Transverse colon (tissue), 4 donors: ENCODE measurements around the gene FBXO17. TPM values are rescaled to one million over a fixed set of nuclear protein-coding genes. Genes with fewer than 3 reads are reported as not detected.
A peak's percentile ranks its signal among the peaks of the same experiment; 100 is the strongest.

Experiments used
- DNase-seq: peaks from one replicate; pipeline ENCODE4 v3.0.0-alpha.2; 2019
- H3K27ac ChIP-seq, 4 donors: fragments of 200-600 bp; sonication (generic); 2 replicates each; pipeline ENCODE4 v1.5.1; 2016 to 2018; ENCODE audit warnings: inconsistent platforms in 4 of 4
- H3K27me3 ChIP-seq: fragments of 200-600 bp; sonication (generic); 2 replicates; pipeline ENCODE4 v1.5.1; 2017; ENCODE audit warnings: inconsistent platforms
- H3K36me3 ChIP-seq, 4 donors: fragments of 200-600 bp; sonication (generic); 2 replicates each; pipeline ENCODE4 v1.5.1; 2017 to 2019; ENCODE audit warnings: inconsistent platforms in 4 of 4
- H3K4me1 ChIP-seq, 4 donors: fragments of 200-600 bp; sonication (generic); 2 replicates each; pipeline ENCODE4 v1.5.1; 2017 to 2020; ENCODE audit warnings: inconsistent platforms in 4 of 4
- H3K4me3 ChIP-seq, 4 donors: fragments of 200-600 bp; sonication (generic); 1 replicate in 1 of 4; 2 replicates in 3 of 4; pipeline versions ENCODE4 v1.5.1 to v1.6.1; 2017 to 2019; ENCODE audit warnings: inconsistent platforms in 4 of 4
- H3K9me3 ChIP-seq, 2 donors: fragments of 200-600 bp; sonication (generic); 2 replicates each; pipeline ENCODE4 v1.5.1; 2017 to 2019; ENCODE audit warnings: inconsistent platforms in 2 of 2
- EP300 ChIP-seq: sonication (generic); formaldehyde crosslinking; IDR thresholded peaks from one replicate; pipeline ENCODE4 v1.6.1; 2017; ENCODE audit warnings: antibody characterized with exemption, low read depth
- POLR2A ChIP-seq: fragments of 450-650 bp; IDR thresholded peaks from one replicate; pipeline ENCODE4 v1.6.1; 2016; ENCODE audit warnings: antibody characterized with exemption, mild to moderate bottlenecking, moderate library complexity
- POLR2AphosphoS5 ChIP-seq, 3 donors: sonication (generic); formaldehyde crosslinking; IDR thresholded peaks; one replicate each; pipeline ENCODE4 v1.6.1; 2016; ENCODE audit warnings: antibody characterized with exemption in 3 of 3
- WGBS, 2 donors: methylation state at CpG; one replicate each; pipeline ENCODE4 v1.1.5; 2018; ENCODE audit warnings: low coverage in 1 of 2; 5-methylcytosine and 5-hydroxymethylcytosine counted together
- in situ Hi-C, 4 donors: fragments of 200-750 bp; cut with MboI; loops; one replicate each; pipeline versions ENCODE4 v1.15.0 to v1.15.1; 2017; ENCODE audit warnings: low sequenced_read_pairs in 3 of 4, low pct_ligation_motif_present in 1 of 4, low pct_unique_long_range_greater_than_20kb in 1 of 4
- intact Hi-C: fragments of 100-400 bp; cut with DNase I; formaldehyde crosslinking; loops from one replicate; pipeline ENCODE4 v1.15.1; 2023; ENCODE audit warnings: low total_unique reads
- total RNA-seq, 4 donors: library from RNA; depleted of rRNA; stranded (reverse); fragments of >200 nt; gene quantifications; one replicate each; pipeline ENCODE4 v1.1.0, GENCODE V29; 2016
- TF ChIP-seq, protein P1 (sequence below), 5 experiments: fragments of 200-600 bp in 3 of 5; fragments of 450-650 bp in 2 of 5; sonication (generic) in 3 of 5; IDR thresholded peaks; 1 replicate in 2 of 5; 2 replicates in 3 of 5; pipeline ENCODE4 v1.5.1; 2016 to 2017; ENCODE audit warnings: antibody characterized with exemption in 5 of 5, inconsistent platforms in 3 of 5, mild to moderate bottlenecking in 2 of 5, moderate library complexity in 1 of 5

FBXO17 gene
- total RNA-seq, 4 donors from 2014 or later, result 2.2 to 7.8 (median 2.4) TPM

DNA sequence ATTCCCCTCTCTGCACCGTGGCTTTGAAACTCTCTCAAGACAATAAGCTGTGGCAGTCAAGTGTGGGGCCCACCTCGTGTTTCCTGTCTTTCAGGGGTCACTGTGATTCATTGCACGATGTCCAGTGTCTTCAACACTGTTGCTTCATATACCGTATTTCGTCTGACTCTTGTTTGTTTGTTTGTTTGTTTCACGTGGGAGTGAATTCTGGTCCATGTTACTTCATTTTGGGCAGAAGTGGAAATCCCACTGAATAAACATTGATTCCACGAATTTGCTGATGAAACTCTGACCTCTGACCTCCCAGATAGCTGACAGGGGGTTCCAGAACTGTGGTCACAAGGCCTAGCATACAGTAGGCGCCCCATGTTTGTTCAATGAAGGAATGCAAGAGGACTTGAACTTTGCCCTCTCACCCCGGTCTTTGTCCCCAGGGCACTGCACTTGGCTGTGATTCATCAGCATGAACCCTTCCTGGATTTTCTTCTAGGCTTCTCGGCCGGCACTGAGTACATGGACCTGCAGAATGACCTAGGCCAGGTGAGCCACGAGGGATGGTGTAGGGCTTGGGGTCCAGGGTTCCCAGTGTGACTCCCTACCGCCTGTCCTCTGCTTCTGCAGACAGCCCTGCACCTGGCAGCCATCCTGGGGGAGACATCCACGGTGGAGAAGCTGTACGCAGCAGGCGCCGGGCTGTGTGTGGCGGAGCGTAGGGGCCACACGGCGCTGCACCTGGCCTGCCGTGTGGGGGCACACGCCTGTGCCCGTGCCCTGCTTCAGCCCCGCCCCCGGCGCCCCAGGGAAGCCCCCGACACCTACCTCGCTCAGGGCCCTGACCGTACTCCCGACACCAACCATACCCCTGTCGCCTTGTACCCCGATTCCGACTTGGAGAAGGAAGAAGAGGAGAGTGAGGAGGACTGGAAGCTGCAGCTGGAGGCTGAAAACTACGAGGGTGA lies 70.7 kb downstream of the FBXO17 start:
- H3K27me3 ChIP-seq, result no peaks in the 10 kb centered on the region
- intact Hi-C loops (no loop called here), in situ Hi-C loops (no loop called here)
- no peak overlapping the region for H3K27ac ChIP-seq
- peaks cover 0 to 23% (median 6%) of the 10 kb centered on the region in 4 donors for H3K36me3 ChIP-seq
- WGBS, 2 donors, result 58 to 87% methylated on average over 7 to 33 of the region's 35 CpGs
- H3K4me3 ChIP-seq, result no peak overlapping the region
- H3K4me1 ChIP-seq, result peaks cover 0 to 15% (median 10%) of the 10 kb centered on the region in 4 donors
- H3K9me3 ChIP-seq, result no peaks in the 10 kb centered on the region
- DNase-seq, result no peak
- no peak for TF ChIP-seq EP300
- TF ChIP-seq POLR2A, result no peak
- no peak for TF ChIP-seq POLR2AphosphoS5 (IDR thresholded peaks at IDR 0.05)
- TF ChIP-seq, protein P1, sequence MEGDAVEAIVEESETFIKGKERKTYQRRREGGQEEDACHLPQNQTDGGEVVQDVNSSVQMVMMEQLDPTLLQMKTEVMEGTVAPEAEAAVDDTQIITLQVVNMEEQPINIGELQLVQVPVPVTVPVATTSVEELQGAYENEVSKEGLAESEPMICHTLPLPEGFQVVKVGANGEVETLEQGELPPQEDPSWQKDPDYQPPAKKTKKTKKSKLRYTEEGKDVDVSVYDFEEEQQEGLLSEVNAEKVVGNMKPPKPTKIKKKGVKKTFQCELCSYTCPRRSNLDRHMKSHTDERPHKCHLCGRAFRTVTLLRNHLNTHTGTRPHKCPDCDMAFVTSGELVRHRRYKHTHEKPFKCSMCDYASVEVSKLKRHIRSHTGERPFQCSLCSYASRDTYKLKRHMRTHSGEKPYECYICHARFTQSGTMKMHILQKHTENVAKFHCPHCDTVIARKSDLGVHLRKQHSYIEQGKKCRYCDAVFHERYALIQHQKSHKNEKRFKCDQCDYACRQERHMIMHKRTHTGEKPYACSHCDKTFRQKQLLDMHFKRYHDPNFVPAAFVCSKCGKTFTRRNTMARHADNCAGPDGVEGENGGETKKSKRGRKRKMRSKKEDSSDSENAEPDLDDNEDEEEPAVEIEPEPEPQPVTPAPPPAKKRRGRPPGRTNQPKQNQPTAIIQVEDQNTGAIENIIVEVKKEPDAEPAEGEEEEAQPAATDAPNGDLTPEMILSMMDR (IDR thresholded peaks at IDR 0.05), result no peak

DNA sequence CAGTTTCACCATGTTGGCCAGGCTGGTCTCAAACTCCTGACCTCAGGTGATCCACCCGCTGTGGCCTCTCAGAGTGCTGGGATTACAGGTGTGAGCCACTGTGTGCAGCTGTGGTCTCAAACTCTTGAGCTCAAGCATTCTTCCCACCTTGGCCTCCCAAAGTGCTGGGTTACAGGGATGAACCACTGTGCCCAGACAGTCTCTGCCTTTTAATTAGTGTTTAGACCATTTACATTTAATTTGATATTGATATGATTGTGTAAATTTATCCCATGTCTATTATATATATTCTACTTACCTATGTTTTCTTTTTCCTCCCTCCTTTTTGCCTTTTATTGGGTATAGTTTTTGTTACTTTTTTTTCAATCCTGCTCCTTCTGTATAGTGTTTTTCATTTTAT lies 73.9 kb downstream of the FBXO17 start:
- no peak overlapping the region for H3K4me3 ChIP-seq
- peaks cover 7 to 28% (median 20%) of the 10 kb centered on the region in 4 donors for H3K4me1 ChIP-seq
- H3K27ac ChIP-seq, result no peak overlapping the region
- DNase-seq, result no peak
- H3K9me3 ChIP-seq, result no peaks in the 10 kb centered on the region
- peaks cover 0 to 9% (median 2%) of the 10 kb centered on the region in 4 donors for H3K36me3 ChIP-seq
- in situ Hi-C loops (no loop called here), intact Hi-C loops (no loop called here)
- TF ChIP-seq, protein P1 (IDR thresholded peaks at IDR 0.05), result no peak
- TF ChIP-seq EP300 (no peak), POLR2AphosphoS5 (IDR thresholded peaks at IDR 0.05) (no peak), POLR2A (no peak)
- no peaks in the 10 kb centered on the region for H3K27me3 ChIP-seq
- WGBS, 2 donors, result 100% methylated on average over 1 of the region's 1 CpG; no CpG with 5 or more reads in 1 of the 2 donors

DNA sequence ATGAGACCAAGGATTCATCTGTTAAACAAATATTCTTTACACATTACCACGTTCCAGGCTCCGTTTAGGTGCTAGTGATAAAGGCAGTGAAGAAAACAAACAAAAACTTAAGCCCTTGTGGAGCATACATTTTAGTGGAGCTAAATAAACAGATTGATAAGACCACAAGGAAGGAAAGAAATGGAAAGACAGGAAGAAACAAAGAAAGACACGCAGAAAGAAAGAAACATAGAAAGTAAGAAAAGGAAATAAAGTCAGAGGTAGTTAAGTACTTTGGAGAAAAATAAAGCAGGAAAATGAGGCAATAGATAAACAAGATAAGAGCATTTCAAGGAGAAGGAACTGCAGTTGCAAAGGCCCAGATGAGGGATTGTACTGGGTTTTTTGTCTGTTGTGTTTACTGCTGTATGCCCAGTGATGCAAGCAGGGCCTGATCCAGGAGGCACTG lies 74.8 kb downstream of the FBXO17 start:
- Histone ChIP-seq H3K4me1 (peaks cover 7 to 28% (median 20%) of the 10 kb centered on the region in 4 donors), H3K9me3 (no peaks in the 10 kb centered on the region), H3K4me3 (peak overlapping the region in 3 of 4 donors; percentile 79 to 93 (median 89)), H3K27me3 (no peaks in the 10 kb centered on the region), H3K36me3 (peaks cover 0 to 8% (median 2%) of the 10 kb centered on the region in 4 donors), H3K27ac (peak overlapping the region; percentile 91 to 94 (median 93))
- intact Hi-C loops, result no loop called here
- no peak for TF ChIP-seq POLR2AphosphoS5 (IDR thresholded peaks at IDR 0.05)
- TF ChIP-seq, protein P1 (IDR thresholded peaks at IDR 0.05), result no peak
- in situ Hi-C loops, result no loop called here
- DNase-seq, result no peak
- WGBS, 2 donors, result 19 to 29% methylated on average over 2 to 3 of the region's 3 CpGs

DNA sequence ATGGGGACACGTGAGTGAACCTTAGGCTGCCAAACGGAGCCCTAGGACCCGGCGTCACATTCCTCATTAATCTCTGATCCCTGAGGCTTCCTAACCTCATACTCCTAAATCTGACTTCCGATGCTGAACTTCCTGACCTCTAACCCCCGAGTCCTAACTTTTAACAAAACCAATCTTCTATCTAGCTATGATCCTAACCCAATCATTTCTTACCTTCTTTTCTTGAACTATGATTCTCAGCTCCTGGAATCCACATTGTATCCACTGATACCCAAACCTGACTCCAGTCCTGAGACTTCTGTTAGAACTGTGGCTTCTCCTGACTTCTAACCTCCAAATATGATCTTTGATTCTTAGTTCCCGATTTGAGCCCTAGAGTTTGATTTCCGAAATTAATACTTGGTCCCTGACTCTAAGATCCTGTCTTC lies 75.3 kb downstream of the FBXO17 start:
- intact Hi-C loops (no loop called here), in situ Hi-C loops (no loop called here)
- Histone ChIP-seq H3K36me3 (peaks cover 0 to 4% (median 0%) of the 10 kb centered on the region in 4 donors), H3K4me1 (peaks cover 7 to 28% (median 20%) of the 10 kb centered on the region in 4 donors), H3K27ac (peak overlapping the region; percentile 91 to 94 (median 93)), H3K27me3 (no peaks in the 10 kb centered on the region), H3K9me3 (no peaks in the 10 kb centered on the region), H3K4me3 (peak overlapping the region; percentile 66 to 93 (median 84))
- TF ChIP-seq, protein P1 (IDR thresholded peaks at IDR 0.05), result no peak
- TF ChIP-seq POLR2A (no peak), EP300 (no peak), POLR2AphosphoS5 (IDR thresholded peaks at IDR 0.05) (no peak)
- 2% methylated on average over 4 to 8 of the region's 8 CpGs for WGBS, 2 donors
- no peak for DNase-seq
